ENCODE measurements around the gene NEB.
A peak's percentile ranks its signal among the peaks of the same experiment; 100 is the strongest.

NEB gene, protein sequence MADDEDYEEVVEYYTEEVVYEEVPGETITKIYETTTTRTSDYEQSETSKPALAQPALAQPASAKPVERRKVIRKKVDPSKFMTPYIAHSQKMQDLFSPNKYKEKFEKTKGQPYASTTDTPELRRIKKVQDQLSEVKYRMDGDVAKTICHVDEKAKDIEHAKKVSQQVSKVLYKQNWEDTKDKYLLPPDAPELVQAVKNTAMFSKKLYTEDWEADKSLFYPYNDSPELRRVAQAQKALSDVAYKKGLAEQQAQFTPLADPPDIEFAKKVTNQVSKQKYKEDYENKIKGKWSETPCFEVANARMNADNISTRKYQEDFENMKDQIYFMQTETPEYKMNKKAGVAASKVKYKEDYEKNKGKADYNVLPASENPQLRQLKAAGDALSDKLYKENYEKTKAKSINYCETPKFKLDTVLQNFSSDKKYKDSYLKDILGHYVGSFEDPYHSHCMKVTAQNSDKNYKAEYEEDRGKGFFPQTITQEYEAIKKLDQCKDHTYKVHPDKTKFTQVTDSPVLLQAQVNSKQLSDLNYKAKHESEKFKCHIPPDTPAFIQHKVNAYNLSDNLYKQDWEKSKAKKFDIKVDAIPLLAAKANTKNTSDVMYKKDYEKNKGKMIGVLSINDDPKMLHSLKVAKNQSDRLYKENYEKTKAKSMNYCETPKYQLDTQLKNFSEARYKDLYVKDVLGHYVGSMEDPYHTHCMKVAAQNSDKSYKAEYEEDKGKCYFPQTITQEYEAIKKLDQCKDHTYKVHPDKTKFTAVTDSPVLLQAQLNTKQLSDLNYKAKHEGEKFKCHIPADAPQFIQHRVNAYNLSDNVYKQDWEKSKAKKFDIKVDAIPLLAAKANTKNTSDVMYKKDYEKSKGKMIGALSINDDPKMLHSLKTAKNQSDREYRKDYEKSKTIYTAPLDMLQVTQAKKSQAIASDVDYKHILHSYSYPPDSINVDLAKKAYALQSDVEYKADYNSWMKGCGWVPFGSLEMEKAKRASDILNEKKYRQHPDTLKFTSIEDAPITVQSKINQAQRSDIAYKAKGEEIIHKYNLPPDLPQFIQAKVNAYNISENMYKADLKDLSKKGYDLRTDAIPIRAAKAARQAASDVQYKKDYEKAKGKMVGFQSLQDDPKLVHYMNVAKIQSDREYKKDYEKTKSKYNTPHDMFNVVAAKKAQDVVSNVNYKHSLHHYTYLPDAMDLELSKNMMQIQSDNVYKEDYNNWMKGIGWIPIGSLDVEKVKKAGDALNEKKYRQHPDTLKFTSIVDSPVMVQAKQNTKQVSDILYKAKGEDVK (N-terminal part only)

DNA sequence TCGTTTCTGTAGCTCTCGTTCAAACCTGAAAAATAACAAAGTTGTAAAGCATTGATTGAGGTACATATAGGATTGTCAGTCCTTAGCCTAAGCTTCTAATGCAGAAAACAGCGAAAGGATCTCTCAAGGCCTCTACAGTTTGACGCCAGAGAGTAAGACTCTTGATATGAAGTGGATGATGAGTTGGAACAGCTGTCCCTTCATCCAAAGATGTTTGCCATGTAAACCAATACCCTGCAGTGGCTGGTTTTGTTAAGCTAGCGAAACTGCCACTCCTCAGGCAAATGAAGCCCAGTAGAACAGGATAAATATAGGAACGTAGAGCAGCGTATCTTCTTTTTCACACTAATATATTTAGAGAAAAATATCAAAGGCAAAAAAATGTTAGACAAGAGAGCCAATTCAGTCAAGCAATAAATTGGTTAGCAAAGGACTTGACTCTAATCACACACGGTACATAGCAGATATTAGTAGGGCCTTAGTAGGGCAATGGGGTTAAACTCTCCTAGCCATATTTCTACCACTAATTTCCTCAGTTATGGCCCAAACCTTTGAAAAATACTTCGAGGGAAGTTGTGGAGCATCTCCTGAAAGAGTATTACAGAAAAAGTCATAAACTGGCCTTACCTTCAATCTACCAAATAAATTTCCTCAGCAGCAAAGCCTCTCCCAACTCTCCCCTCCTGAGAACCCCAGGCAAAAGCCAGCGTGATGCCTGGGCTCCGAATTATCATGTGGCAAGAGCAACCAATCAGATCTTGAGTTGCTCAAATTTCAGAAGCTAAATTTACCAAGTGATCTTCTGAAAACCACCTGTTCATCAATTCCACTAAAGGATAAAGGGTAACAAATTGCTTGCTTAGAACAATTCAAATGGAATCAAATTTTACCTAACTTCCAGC is at the start of gene NEB:
Gene NEB (minus strand): TSS at position 706 of the 902 bp plus-strand sequence. CDS start 1,320 bp downstream, outside the sequence.
- DNase-seq: peak; percentile 94

DNA sequence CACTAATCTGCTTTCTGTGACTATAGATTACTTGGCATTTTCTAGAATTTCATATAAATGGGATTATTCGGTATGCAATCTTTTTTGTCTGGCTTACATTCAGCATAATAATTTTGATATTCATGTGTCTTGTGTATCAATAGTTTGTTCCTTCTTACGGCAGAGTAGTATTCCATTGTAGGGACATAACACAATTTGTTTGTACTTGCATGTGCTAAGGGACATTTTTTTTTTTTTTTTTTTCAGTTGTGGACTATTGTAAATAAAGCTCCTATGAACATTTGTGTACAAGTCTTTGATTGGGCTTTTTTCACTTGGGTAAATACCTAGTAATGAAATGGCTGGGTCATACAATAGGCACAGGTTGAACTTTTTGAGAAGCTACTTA is 48.9 kb upstream of the NEB start:
- no peak for DNase-seq

DNA sequence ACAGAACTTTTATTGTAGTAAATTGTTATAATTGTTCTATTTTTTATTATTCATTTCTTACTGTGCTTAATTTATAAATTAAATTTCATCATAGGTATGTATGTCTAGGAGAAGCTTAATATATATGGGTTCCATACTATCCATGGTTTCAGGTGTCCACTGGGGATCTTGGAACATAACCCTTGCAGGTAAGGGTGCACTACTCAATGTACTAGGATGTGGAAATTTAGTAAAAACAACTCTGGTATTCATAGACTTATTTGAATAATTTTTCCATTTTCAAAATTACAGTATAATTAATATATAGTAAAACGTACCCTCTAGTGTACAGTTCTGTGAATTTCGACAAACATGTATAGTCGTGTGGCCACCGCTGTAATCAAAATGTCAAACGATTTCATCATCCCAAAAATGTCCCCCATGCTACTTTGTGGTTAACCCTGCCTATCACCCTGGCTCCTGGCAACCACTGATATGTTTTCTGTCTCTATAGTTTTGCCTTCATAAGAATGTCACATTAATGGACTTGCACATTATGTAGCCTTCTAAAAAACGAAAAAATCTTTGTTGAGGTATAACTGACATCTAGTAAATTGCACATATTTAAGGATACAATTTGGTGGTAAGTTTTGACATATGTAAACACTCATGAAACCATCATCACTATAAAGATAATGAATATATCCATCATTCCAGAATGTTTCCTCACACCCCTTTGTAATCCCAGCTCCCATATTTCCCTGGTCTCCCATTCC is 48.3 kb upstream of the NEB start:
- DNase-seq: no peak

DNA sequence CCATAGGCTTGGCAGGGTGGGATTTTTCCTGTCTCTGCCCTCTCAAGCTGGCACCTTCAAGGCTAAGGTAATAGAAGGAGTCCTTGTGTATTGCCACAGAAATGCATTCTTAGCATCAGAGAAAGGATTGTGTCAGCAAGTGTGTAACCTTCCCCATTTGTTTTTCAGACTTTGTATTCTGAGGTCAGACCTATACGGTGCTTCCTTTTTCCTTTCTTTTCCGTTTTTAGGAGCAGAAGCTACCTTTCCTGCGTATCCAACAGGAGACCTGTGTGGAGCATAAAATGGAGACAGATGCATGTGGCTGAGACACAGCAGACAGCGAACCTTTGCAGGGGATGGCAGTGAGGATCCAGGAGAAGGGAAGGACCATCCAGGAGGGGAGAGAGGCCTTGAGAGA is 47.4 kb upstream of the NEB start:
- no peak for DNase-seq

DNA sequence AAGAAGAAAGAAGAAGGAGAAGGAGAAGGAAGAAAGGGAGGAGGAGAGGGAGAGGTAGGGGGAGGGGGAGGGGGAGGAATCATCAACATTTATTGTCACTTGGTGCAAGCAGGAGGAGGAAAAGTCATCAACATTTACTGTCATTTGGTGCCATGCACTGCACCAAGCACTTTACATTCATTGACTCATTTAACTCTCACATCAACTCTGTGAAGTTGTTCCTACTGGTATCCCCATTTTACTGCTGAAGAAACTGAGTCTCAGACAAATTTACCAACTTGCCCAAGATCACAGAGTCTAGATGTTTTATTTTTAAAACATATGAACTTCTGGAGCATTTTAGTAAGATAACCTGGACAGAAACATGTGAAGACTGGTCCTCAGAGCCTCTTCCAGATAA is 46.7 kb upstream of the NEB start:
- no peak for DNase-seq

DNA sequence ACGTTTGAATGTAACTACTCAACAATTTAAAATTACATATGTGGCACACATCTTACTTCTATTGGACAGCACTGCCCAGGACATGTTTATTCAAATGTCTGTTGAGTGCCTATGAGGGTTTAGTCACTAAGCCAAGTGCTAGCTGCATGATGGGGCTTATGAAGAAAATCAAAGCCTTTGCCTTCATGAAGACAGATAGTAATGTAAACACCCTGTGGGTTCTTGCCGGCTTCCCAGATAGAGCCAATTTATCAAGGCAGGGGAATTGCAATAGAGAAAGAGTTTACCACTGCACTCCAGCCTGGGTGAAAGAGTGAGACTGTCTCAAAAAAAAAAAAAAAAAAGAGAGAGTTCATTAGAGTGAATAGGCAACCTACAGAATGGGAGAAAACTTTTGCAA is 43.7 kb upstream of the NEB start:
- no peak for DNase-seq

DNA sequence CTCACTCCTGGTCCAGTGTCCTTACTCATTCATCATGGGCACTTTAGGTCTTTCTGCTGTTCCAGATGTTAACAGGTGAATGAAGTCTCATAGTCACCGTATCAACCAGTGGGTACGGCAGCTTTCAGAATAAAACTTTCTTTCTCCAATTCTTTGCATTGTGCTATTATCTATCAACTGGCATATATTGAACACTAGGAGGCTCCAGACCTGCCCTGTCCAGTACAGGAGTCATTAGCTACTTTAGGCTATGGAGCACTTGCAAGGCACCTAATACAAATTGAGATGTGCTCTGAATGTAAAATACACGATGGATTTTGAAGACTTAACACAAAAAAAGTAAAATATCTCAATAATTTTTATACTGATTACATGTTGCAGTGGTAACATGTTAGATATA is 43.2 kb upstream of the NEB start:
- no peak for DNase-seq

DNA sequence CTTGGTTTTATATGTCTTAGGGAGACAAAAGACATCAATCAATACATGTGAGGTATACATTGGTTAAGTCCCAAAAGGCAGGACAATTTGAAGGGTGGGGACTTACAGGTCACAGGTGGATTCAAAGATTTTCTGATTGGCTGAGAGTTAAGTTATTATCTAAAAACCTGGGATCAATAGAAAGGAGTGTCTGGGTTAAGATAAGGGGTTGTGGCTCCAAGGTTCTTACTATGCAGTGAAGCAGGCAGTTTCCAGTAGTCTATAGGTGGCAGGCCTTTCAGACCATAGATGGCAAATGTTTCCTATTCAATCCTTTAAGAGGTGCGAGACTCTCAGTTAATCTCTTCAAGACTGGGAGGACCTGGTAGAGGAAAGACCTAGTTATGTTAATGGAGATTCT is 42.1 kb upstream of the NEB start:
- no peak for DNase-seq

DNA sequence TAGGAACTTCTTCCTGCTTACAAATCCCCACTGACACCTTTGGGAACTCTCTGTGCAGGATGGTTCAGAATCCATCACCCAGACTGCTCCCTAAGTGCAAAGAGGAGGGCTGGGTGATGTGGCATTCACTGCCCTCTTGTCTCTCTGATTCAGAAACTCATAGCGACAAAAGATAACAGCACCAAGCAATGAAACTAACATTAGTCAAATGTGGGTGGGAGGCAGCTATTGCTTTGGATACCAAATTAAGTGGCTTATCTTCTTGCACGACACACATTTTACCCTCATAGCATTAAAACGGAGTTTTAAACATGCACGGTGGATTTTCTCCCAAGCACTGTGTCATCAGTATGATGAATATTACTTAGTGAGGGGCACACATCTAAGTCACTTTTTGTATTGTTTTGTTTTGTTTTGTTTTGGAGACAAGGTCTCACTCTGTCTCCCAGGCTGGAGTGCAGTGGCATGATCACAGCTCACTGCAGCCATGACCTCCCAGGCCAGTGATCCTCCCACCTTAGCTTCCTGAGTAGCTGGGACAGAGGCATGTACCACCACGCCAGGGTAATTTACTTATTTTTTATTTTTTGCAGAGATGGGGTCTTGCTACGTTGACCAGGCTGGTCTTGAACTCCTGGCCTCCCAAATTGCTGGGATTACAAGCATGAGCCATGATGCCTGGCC is 40.9 kb upstream of the NEB start:
- no peak for DNase-seq

DNA sequence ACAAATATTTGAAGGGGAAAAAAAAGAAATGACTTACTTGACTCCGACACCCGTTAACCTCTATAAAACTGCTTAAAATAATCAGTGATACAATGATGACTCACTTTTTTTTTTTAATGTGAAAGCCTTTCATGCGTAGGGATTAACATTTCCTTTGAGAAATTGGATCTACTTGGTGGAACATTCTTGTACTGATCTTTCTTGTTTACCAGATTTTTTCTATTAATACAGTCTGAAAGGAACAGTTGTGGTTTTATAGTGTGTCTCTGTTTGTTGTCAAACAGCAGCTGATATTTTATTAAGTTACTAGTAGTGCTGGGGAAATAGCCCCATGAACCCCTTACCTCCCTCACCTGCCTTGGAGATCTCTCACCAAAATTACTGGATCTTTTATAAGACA is 40.2 kb upstream of the NEB start:
- DNase-seq: no peak

DNA sequence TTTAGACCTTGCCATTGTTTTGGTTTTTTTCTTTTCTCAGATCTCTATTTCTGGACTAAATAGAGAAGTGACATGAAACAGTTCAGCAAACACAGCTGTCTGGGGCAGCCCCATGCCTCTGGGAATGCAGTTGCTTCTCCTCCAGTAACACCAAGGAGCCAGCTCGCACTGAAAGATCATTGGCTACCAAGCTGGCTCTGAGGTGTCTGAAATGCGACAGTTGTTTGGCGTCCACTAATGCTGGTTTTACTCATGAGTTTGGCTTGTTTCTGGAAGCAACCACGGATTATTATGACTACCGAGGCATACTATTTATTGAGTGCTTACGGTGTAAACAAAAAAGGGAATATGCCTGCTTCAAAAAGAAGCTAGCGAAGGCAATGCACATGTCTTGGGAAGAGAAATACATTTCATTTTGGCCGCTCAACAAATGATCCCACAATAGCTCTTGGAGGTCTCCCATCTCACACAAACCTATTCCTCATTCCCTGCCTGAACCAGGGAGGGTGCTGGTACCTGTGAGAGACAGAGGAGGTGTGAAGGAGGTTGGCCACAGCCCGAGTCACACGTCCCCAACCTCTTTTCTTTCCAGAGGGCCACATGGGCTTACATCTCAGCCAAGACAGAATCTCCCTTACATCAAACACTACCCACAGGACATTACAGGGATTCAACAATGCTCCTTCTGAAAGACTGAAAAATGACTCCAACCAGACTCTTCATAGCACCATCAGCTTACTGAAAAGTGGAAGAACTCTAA is 37.5 kb upstream of the NEB start:
- no peak for DNase-seq

DNA sequence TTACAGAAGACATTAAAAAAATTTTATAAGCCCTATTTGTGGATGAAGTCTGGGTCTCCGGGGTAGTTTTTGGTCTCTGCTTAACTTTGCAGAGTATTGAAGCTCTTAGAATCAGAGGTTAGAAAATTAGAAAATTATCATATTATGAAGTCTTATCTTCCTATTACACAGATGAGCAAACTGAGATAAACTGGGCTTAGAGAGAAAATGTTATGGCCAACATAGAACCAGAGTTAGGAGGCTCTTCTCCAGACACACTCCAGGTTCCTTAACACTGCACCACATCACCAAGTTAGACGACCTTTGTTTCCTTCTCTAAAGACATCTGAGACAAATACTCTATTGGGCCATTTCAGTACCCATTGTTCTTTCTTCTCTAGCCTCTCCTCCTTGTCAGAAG is 36.7 kb upstream of the NEB start:
- DNase-seq: no peak

DNA sequence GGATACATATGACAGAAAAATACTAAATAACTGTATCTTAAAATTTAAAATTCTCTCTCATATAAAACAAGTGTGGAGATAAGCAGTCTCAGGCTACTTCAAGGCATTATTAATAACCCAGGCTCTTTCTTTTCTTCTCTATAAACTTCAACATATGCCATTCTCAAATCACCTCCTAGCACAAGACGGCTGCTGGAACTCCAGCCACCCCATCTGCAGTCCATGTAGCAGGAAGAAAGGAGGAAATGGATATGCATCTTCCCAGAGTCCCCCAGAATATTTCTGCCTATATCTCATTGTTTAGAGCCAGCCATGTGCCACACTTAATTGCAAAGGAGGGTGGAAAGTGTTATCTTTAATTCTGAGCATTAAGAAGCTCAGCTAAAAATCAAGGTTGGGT is 35.3 kb upstream of the NEB start:
- DNase-seq: no peak

DNA sequence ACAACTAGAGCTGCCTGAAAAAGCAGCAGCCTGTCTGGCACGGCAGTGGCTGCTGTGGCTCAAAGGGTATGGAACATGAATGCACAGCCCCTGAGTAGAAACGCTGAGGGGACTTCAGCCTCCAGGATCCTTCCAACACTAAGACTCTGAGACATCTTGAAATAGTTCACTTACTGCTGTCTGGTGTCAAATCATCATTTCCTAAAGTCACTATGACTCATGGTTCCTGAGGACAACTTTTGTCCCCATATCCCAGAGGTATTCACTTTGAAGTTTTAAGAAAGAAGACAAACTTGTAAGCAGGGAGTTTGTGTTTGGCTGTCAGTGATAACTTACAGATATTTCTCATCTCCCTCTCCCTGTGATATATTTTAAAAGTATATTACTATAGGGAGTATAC is 33.3 kb upstream of the NEB start:
- DNase-seq: no peak

DNA sequence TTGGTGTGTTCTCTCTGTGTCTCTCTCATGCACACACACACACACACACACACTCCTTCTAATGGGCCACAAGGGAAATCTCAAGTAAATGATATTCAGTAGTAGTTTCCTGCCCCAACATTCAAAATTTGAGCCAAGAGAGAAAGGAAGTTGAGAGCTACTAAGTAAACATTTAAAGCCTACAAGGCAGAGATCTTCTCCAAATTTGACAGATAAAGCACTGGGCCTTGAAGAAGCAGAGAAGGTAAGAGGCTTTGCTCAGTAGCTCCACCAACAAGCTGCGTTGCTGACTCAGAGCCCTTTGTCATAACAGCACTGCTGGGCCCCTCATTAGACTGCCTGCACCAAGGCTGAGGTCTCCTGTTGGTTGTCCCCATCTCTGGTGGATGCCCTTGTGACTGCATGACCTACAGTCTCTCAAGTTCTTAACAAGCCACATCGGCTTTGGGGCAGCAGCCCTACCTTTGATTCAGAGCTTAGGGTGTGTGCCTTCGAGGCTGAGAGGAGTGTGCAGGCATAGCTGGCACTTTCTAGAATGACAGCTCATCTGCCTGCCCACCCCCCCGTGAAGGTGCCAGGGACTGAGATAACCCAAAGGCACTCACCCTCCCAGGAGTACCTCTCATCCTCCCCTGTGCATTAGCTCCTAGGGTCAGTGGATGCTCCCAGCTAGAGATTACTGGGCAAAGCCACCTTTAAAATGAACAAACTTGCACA is 32.3 kb upstream of the NEB start:
- DNase-seq: no peak

DNA sequence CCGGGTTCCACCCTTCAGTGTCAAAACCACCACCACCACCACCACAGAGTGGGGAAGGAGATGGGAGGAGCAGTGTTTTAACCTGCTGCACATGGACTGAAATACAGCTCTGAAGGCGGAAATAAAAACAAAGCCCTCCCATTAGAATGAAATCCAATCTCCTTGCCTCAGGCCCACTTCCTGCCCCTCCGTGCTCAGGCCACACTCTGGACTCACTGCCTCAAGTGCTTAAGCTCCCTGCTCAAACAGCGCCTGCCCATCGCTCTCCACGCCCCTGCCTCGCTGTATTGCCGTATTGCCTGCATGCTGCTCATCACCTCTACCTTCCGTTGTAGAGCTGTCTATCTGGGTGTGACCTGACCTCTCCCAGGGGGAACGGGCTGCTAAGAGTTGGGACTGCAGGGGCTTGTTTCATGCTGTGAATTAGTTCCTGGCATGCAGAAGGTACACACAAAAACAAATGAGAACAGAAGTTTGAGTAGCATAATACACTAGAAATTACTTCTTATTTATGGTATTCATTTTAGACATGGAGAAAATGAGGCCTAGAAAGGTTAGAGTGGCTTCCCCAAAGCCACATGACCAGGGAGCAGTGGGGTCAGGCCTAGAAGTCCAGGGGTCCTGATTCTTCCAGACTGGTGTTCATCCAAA is 31.6 kb upstream of the NEB start:
- DNase-seq: no peak

DNA sequence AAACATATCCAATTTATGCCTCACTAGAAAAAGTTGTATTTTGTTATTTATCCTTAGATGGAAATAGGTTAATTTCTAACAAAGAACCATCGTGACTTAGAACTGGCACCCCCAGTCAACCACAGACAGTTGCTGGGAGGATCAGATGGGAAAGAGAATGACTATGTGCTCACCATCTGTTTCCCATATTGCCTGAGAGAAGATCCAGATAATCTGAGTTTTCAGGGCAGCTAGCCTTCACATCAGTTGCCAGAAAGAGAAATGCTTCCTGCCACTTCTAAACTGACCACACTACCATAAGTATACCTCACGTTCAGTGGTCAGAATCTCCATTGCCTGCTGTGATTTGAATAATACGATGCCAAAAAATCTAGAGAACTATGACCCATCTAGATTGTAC is 28.4 kb upstream of the NEB start:
- no peak for DNase-seq

DNA sequence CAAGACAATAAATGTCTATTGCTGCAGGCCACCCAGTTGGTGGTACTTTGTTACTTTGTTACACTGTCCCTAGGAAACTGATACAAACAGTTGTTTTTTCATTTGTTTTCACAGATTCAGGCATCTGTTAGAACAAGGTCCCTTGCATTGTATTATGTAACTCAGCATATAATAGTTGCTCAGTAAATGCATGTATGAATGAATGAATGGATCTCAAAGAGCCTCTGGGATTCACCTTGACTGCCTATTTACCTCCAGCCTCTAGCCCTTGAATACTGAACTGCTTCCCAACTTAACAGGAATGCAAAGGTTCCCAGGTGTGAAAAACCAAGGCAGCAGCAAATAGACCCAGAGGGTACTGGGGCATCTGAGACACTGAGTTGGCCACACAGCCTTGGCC is 27.4 kb upstream of the NEB start:
- no peak for DNase-seq

DNA sequence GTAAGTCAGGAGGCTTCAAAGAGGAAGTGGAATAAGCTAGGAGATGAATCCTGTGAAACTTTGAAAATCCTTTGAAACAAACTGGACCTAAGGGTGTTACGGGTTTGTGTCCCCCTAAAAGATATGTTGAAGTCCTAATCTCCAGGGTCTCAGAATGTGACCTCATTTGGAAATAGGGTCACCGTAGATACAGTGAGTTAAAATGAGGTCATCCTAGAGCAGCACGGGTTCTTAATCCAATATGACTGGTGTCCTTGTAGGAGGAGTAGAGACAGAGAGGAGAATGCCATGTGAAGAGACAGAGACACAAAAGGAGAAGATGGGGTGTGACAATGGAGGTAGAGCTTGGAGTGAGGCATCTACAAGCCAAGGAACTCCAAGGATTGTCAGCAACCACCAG is 26.9 kb upstream of the NEB start:
- DNase-seq: no peak
